ENCODE results near the gene THSD7B.

- TF ChIP-seq CTCF (conservative IDR thresholded peaks at IDR 0.05; ENCODE audit: low read depth, low read length): no peak
- no peak for TF ChIP-seq EZH2 (IDR thresholded peaks at IDR 0.05; ENCODE audit: low read length, unreplicated experiment)
Observed at GRCh38 chr2:137023205-137023604, 257.9 kb downstream of the THSD7B start.

Measured in PC-3 (cell line).